Liver (tissue), 9 donors: ENCODE results near the gene COX7A2. TPM values are rescaled to one million over a fixed set of nuclear protein-coding genes. Genes with fewer than 3 reads are reported as not detected.

Source experiments
- DNase-seq: peaks from one replicate; pipeline ENCODE4 v3.0.0-alpha.2; 2017; ENCODE audit warnings: low spot score
- H3K27ac ChIP-seq, 2 donors: one replicate each; pipeline ENCODE4 v1.7.0; 2013; ENCODE audit warnings: inconsistent platforms in 2 of 2, low read length in 2 of 2, control low read depth in 1 of 2, low read depth in 1 of 2, mild to moderate bottlenecking in 1 of 2
- H3K27me3 ChIP-seq, 4 donors: one replicate each; pipeline versions ENCODE4 v1.6.1 to v1.7.0; 2013; ENCODE audit warnings: low read length in 3 of 4, inconsistent platforms in 1 of 4, mild to moderate bottlenecking in 1 of 4, moderate library complexity in 1 of 4; ENCODE audit not compliant: control insufficient read depth in 4 of 4, insufficient read depth in 4 of 4
- H3K36me3 ChIP-seq, 4 donors: one replicate each; pipeline versions ENCODE4 v1.6.1 to v1.7.0; 2013; ENCODE audit warnings: low read length in 3 of 4, mild to moderate bottlenecking in 3 of 4, low read depth in 1 of 4, moderate library complexity in 1 of 4; ENCODE audit not compliant: control insufficient read depth in 4 of 4, insufficient read depth in 3 of 4
- H3K4me1 ChIP-seq, 4 donors: one replicate each; pipeline versions ENCODE4 v1.6.1 to v1.7.0; 2013; ENCODE audit warnings: low read length in 3 of 4, mild to moderate bottlenecking in 3 of 4, moderate library complexity in 1 of 4; ENCODE audit not compliant: control insufficient read depth in 4 of 4, insufficient read depth in 4 of 4
- H3K4me3 ChIP-seq, 3 donors: one replicate each; pipeline versions ENCODE4 v1.6.1 to v1.7.0; 2013; ENCODE audit warnings: low read length in 3 of 3, control low read depth in 1 of 3, low read depth in 1 of 3, mild to moderate bottlenecking in 1 of 3
- H3K9ac ChIP-seq, 2 donors: one replicate each; pipeline ENCODE4 v1.7.0; 2013; ENCODE audit warnings: low read length in 2 of 2, mild to moderate bottlenecking in 2 of 2, moderate library complexity in 2 of 2, control low read depth in 1 of 2, low read depth in 1 of 2
- H3K9me3 ChIP-seq, 4 donors: one replicate each; pipeline versions ENCODE4 v1.6.1 to v1.7.0; 2013; ENCODE audit warnings: low read length in 3 of 4; ENCODE audit not compliant: control insufficient read depth in 4 of 4
- EGR1 ChIP-seq, 2 donors: IDR thresholded peaks; 2 replicates each; pipeline ENCODE4 v1.6.1; 2016 to 2018; ENCODE audit warnings: antibody characterized with exemption in 2 of 2, low read depth in 2 of 2
- FOXA1 ChIP-seq: IDR thresholded peaks from 2 replicates; pipeline ENCODE4 v1.6.1; 2016; ENCODE audit warnings: antibody characterized with exemption
- FOXA2 ChIP-seq: IDR thresholded peaks from 2 replicates; pipeline ENCODE4 v1.6.1; 2016; ENCODE audit warnings: antibody characterized with exemption
- GABPA ChIP-seq, 2 donors: IDR thresholded peaks in 1 of 2; conservative IDR thresholded peaks in 1 of 2; 2 replicates each; pipeline ENCODE4 v1.6.1; 2016; ENCODE audit warnings: antibody characterized with exemption in 2 of 2, mild to moderate bottlenecking in 1 of 2, moderate library complexity in 1 of 2
- HNF4A ChIP-seq, 2 donors: conservative IDR thresholded peaks; 2 replicates each; pipeline ENCODE4 v1.6.1; 2016; ENCODE audit warnings: antibody characterized with exemption in 2 of 2, mild to moderate bottlenecking in 2 of 2
- HNF4G ChIP-seq: IDR thresholded peaks from 2 replicates; pipeline ENCODE4 v1.6.1; 2016; ENCODE audit warnings: antibody characterized with exemption
- JUND ChIP-seq, 2 donors: IDR thresholded peaks; 2 replicates each; pipeline ENCODE4 v1.6.1; 2016; ENCODE audit warnings: antibody characterized with exemption in 2 of 2
- NR2F2 ChIP-seq: IDR thresholded peaks from 2 replicates; pipeline ENCODE4 v1.6.1; 2016; ENCODE audit warnings: antibody characterized with exemption
- RAD21 ChIP-seq, 2 donors: IDR thresholded peaks; 2 replicates each; pipeline ENCODE4 v1.6.1; 2016; ENCODE audit warnings: antibody characterized with exemption in 2 of 2, mild to moderate bottlenecking in 2 of 2
- RXRA ChIP-seq, 2 donors: IDR thresholded peaks; 2 replicates each; pipeline ENCODE4 v1.6.1; 2017 to 2018; ENCODE audit warnings: antibody characterized with exemption in 2 of 2, mild to moderate bottlenecking in 1 of 2
- SP1 ChIP-seq: IDR thresholded peaks from 2 replicates; pipeline ENCODE4 v1.6.1; 2018; ENCODE audit warnings: antibody characterized with exemption, mild to moderate bottlenecking
- TAF1 ChIP-seq: conservative IDR thresholded peaks from 2 replicates; pipeline ENCODE4 v1.6.1; 2016; ENCODE audit warnings: antibody characterized with exemption, mild to moderate bottlenecking
- YY1 ChIP-seq: IDR thresholded peaks from 2 replicates; pipeline ENCODE4 v1.6.1; 2016; ENCODE audit warnings: antibody characterized with exemption, mild to moderate bottlenecking
- WGBS: extraction: QIAGEN DNeasy Blood & Tissue Kit; methylation state at CpG from one replicate; pipeline ENCODE4 v1.1.7; 2013; 5-methylcytosine and 5-hydroxymethylcytosine counted together
- polyA plus RNA-seq, 2 donors: library from polyadenylated mRNA; stranded (reverse) in 1 of 2; unstranded in 1 of 2; fragments of 200-250 nt in 1 of 2; fragments of >200 nt in 1 of 2; fragmentation: Nextera tagmentation in 1 of 2; extraction: Ambion mirVana in 1 of 2; gene quantifications; one replicate each; pipeline versions ENCODE4 v1.2.1 to v1.2.3, GENCODE V29; 2013 to 2015
- total RNA-seq, 2 donors: library from RNA; depleted of rRNA; stranded (reverse); fragments of >200 nt; gene quantifications; one replicate each; pipeline ENCODE4 v1.2.3, GENCODE V29; 2014
- TF ChIP-seq, protein P1 (sequence below): fragments of 150-350 bp; IDR thresholded peaks from 2 replicates; pipeline ENCODE4 v1.5.1; 2017; ENCODE audit warnings: improper control_type of control experiment, low read depth, low read length; ENCODE audit not compliant: missing input control
- TF ChIP-seq, protein P2 (sequence below): IDR thresholded peaks from 2 replicates; pipeline ENCODE4 v1.6.1; 2016; ENCODE audit warnings: antibody characterized with exemption, mild to moderate bottlenecking
- TF ChIP-seq, protein P3 (sequence below): IDR thresholded peaks from 2 replicates; pipeline ENCODE4 v1.6.1; 2016; ENCODE audit warnings: antibody characterized with exemption
- TF ChIP-seq, protein P4 (sequence below): IDR thresholded peaks from 2 replicates; pipeline ENCODE4 v1.6.1; 2016; ENCODE audit warnings: antibody characterized with exemption
- TF ChIP-seq, protein P5 (sequence below): IDR thresholded peaks from 2 replicates; pipeline ENCODE4 v1.6.1; 2016; ENCODE audit warnings: antibody characterized with exemption
- donor health status: healthy.
- donor health status: healthy.
- donor health status: healthy.
- donor health status: healthy.
- donor health status: healthy.

The COX7A2 gene
- total and polyA plus RNA-seq, 4 donors = 69.8 to 583 (median 289) TPM

DNA sequence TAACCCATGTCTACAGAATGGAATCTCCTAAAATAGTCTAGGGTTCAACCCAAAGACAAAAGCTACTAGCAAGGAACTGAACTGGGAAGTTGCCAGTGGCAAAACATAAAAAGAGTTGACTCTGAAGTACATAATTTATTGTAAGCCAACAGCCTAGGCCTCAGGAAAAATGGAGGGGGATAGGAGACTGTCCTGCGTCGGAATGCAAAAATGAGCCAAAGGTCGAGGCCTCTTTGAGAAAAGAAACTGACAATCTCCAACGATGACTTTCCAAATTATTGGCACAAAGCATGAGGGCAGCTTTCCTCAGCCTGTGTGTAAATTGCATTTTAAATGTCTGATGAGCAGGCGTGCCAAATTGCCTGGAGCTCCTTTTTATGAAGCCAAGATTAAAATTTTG lies 39.9 kb downstream of the COX7A2 start:
- peaks cover 0 to 29% (median 11%) of the 10 kb centered on the region in 4 donors for H3K27me3 ChIP-seq
- peaks cover 18 to 46% (median 28%) of the 10 kb centered on the region in 4 donors for H3K4me1 ChIP-seq
- DNase-seq = no peak
- H3K4me3 ChIP-seq = no peak overlapping the region
- no peak overlapping the region for H3K9ac ChIP-seq
- TF ChIP-seq, protein P1, sequence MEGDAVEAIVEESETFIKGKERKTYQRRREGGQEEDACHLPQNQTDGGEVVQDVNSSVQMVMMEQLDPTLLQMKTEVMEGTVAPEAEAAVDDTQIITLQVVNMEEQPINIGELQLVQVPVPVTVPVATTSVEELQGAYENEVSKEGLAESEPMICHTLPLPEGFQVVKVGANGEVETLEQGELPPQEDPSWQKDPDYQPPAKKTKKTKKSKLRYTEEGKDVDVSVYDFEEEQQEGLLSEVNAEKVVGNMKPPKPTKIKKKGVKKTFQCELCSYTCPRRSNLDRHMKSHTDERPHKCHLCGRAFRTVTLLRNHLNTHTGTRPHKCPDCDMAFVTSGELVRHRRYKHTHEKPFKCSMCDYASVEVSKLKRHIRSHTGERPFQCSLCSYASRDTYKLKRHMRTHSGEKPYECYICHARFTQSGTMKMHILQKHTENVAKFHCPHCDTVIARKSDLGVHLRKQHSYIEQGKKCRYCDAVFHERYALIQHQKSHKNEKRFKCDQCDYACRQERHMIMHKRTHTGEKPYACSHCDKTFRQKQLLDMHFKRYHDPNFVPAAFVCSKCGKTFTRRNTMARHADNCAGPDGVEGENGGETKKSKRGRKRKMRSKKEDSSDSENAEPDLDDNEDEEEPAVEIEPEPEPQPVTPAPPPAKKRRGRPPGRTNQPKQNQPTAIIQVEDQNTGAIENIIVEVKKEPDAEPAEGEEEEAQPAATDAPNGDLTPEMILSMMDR = no peak
- no peak for TF ChIP-seq SP1
- TF ChIP-seq FOXA1 = no peak
- no peak for TF ChIP-seq YY1
- no peak for TF ChIP-seq HNF4G
- no peak for TF ChIP-seq EGR1 (IDR thresholded peaks at IDR 0.05; ENCODE audit: low read depth in 2 of 2)
- TF ChIP-seq NR2F2 = no peak
- TF ChIP-seq JUND (IDR thresholded peaks at IDR 0.05) = no peak
- TF ChIP-seq, protein P2, sequence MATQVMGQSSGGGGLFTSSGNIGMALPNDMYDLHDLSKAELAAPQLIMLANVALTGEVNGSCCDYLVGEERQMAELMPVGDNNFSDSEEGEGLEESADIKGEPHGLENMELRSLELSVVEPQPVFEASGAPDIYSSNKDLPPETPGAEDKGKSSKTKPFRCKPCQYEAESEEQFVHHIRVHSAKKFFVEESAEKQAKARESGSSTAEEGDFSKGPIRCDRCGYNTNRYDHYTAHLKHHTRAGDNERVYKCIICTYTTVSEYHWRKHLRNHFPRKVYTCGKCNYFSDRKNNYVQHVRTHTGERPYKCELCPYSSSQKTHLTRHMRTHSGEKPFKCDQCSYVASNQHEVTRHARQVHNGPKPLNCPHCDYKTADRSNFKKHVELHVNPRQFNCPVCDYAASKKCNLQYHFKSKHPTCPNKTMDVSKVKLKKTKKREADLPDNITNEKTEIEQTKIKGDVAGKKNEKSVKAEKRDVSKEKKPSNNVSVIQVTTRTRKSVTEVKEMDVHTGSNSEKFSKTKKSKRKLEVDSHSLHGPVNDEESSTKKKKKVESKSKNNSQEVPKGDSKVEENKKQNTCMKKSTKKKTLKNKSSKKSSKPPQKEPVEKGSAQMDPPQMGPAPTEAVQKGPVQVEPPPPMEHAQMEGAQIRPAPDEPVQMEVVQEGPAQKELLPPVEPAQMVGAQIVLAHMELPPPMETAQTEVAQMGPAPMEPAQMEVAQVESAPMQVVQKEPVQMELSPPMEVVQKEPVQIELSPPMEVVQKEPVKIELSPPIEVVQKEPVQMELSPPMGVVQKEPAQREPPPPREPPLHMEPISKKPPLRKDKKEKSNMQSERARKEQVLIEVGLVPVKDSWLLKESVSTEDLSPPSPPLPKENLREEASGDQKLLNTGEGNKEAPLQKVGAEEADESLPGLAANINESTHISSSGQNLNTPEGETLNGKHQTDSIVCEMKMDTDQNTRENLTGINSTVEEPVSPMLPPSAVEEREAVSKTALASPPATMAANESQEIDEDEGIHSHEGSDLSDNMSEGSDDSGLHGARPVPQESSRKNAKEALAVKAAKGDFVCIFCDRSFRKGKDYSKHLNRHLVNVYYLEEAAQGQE = no peak
- no peak for TF ChIP-seq TAF1
- TF ChIP-seq, protein P3, sequence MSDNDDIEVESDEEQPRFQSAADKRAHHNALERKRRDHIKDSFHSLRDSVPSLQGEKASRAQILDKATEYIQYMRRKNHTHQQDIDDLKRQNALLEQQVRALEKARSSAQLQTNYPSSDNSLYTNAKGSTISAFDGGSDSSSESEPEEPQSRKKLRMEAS = no peak
- TF ChIP-seq FOXA2 = no peak
- TF ChIP-seq HNF4A (conservative IDR thresholded peaks at IDR 0.05) = no peak
- TF ChIP-seq, protein P4, sequence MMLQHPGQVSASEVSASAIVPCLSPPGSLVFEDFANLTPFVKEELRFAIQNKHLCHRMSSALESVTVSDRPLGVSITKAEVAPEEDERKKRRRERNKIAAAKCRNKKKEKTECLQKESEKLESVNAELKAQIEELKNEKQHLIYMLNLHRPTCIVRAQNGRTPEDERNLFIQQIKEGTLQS = no peak
- TF ChIP-seq, protein P5, sequence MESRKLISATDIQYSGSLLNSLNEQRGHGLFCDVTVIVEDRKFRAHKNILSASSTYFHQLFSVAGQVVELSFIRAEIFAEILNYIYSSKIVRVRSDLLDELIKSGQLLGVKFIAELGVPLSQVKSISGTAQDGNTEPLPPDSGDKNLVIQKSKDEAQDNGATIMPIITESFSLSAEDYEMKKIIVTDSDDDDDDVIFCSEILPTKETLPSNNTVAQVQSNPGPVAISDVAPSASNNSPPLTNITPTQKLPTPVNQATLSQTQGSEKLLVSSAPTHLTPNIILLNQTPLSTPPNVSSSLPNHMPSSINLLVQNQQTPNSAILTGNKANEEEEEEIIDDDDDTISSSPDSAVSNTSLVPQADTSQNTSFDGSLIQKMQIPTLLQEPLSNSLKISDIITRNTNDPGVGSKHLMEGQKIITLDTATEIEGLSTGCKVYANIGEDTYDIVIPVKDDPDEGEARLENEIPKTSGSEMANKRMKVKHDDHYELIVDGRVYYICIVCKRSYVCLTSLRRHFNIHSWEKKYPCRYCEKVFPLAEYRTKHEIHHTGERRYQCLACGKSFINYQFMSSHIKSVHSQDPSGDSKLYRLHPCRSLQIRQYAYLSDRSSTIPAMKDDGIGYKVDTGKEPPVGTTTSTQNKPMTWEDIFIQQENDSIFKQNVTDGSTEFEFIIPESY = no peak
- TF ChIP-seq RAD21 (IDR thresholded peaks at IDR 0.05) = no peak
- TF ChIP-seq RXRA (IDR thresholded peaks at IDR 0.05) = no peak
- no peak for TF ChIP-seq GABPA (IDR thresholded peaks at IDR 0.05 in 1 of 2, conservative IDR thresholded peaks at IDR 0.05 in 1 of 2)
- H3K36me3 ChIP-seq = no peaks in the 10 kb centered on the region
- no peak overlapping the region for H3K27ac ChIP-seq
- no peaks in the 10 kb centered on the region for H3K9me3 ChIP-seq
- WGBS = 18% methylated on average over 5 of the region's 5 CpGs
